ENCODE results near the gene FTO. TPM values are rescaled to one million over a fixed set of nuclear protein-coding genes. Genes with fewer than 3 reads are reported as not detected.

The FTO gene
- total RNA-seq, 1 donor from 2014 or later = 85.1 TPM

- no peak for DNase-seq (ENCODE audit: extremely low spot score, unreplicated experiment)
- H3K9me3 Mint-ChIP-seq = peaks cover 10% of the 10 kb centered on the region
- no peak for TF ChIP-seq CTCF (conservative IDR thresholded peaks at IDR 0.05)
Measured at GRCh38 chr16:54153240-54153934, 449.4 kb downstream of the FTO start.

GRCh38 chr16:54156349-54156748 is 452.4 kb downstream of the FTO start:
- Mint-ChIP-seq H3K4me3 (no peak overlapping the region), H3K27ac (no peak overlapping the region), H3K36me3 (no peaks in the 10 kb centered on the region), H3K27me3 (peaks cover 7% of the 10 kb centered on the region), H3K4me1 (ENCODE audit: unreplicated experiment) (no peaks in the 10 kb centered on the region), H3K9me3 (peaks cover 16% of the 10 kb centered on the region)
- no peak for DNase-seq (ENCODE audit: extremely low spot score, unreplicated experiment)
- TF ChIP-seq CTCF (conservative IDR thresholded peaks at IDR 0.05) = no peak

More at GRCh38 chr16:54153240-54153934, 449.4 kb downstream of the FTO start:
- H3K27me3 Mint-ChIP-seq = peaks cover 21% of the 10 kb centered on the region
- H3K4me3 Mint-ChIP-seq = no peak overlapping the region
- peaks cover 11% of the 10 kb centered on the region for H3K4me1 Mint-ChIP-seq (ENCODE audit: unreplicated experiment)
- no peak overlapping the region for H3K27ac Mint-ChIP-seq
- no peaks in the 10 kb centered on the region for H3K36me3 Mint-ChIP-seq

GRCh38 chr16:54158986-54159385 is 455.0 kb downstream of the FTO start:
- Mint-ChIP-seq H3K27me3 (no peaks in the 10 kb centered on the region), H3K4me3 (no peak overlapping the region), H3K9me3 (peaks cover 11% of the 10 kb centered on the region), H3K36me3 (no peaks in the 10 kb centered on the region), H3K27ac (no peak overlapping the region), H3K4me1 (ENCODE audit: unreplicated experiment) (no peaks in the 10 kb centered on the region)
- no peak for DNase-seq (ENCODE audit: extremely low spot score, unreplicated experiment)
- TF ChIP-seq CTCF (conservative IDR thresholded peaks at IDR 0.05) = no peak

- no peak for DNase-seq (ENCODE audit: extremely low spot score, unreplicated experiment)
- H3K4me1 Mint-ChIP-seq (ENCODE audit: unreplicated experiment) = no peaks in the 10 kb centered on the region
- H3K27ac Mint-ChIP-seq = no peak overlapping the region
- H3K9me3 Mint-ChIP-seq = peaks cover 13% of the 10 kb centered on the region
- H3K27me3 Mint-ChIP-seq = no peaks in the 10 kb centered on the region
- H3K4me3 Mint-ChIP-seq = no peak overlapping the region
- no peak for TF ChIP-seq CTCF (conservative IDR thresholded peaks at IDR 0.05)
- H3K36me3 Mint-ChIP-seq = no peaks in the 10 kb centered on the region
Measured at GRCh38 chr16:54159490-54160080, 455.6 kb downstream of the FTO start.

GRCh38 chr16:54160252-54160860 is 456.4 kb downstream of the FTO start:
- no peak overlapping the region for H3K4me3 Mint-ChIP-seq
- no peak overlapping the region for H3K27ac Mint-ChIP-seq
- peaks cover 13% of the 10 kb centered on the region for H3K9me3 Mint-ChIP-seq
- no peaks in the 10 kb centered on the region for H3K36me3 Mint-ChIP-seq
- no peak for DNase-seq (ENCODE audit: extremely low spot score, unreplicated experiment)
- TF ChIP-seq CTCF (conservative IDR thresholded peaks at IDR 0.05) = no peak
- H3K27me3 Mint-ChIP-seq = no peaks in the 10 kb centered on the region
- peaks cover 5% of the 10 kb centered on the region for H3K4me1 Mint-ChIP-seq (ENCODE audit: unreplicated experiment)

All from type B pancreatic cell (in vitro differentiated cells).